ENCODE data around the gene TBC1D22A. TPM values are rescaled to one million over a fixed set of nuclear protein-coding genes. Genes with fewer than 3 reads are reported as not detected.

Gene TBC1D22A
- total and polyA plus RNA-seq, 2 experiments from 2014 or later, result 9.6 to 13.3 TPM

GRCh38 chr22:47128622-47129215 lies 366.3 kb downstream of the TBC1D22A start (continued):
- TF ChIP-seq REST (IDR thresholded peaks at IDR 0.05; ENCODE audit: unreplicated experiment) (no peak), ZNF114 (CRISPR knock-in tag; IDR thresholded peaks at IDR 0.05) (no peak), ZNF331 (CRISPR knock-in tag; IDR thresholded peaks at IDR 0.05; ENCODE audit: low read depth) (no peak), EZH2 (IDR thresholded peaks at IDR 0.05; ENCODE audit: low read depth, unreplicated experiment) (no peak)

GRCh38 chr22:47129902-47130635 lies 367.6 kb downstream of the TBC1D22A start:
- H3K79me2 ChIP-seq (replicated peaks; ENCODE audit: insufficient read depth), result no peaks in the 10 kb centered on the region
- H3K36me3 ChIP-seq (ENCODE audit: insufficient read depth), result no peaks in the 10 kb centered on the region
- H3F3A ChIP-seq (replicated peaks; ENCODE audit: low read depth), result no peaks in the 10 kb centered on the region
- no peak overlapping the region for H3K4me3 ChIP-seq
- no peak overlapping the region for H3K4me2 ChIP-seq
- H3K4me1 ChIP-seq (ENCODE audit: insufficient read depth), result no peaks in the 10 kb centered on the region
- no peak overlapping the region for H3K4me3 Mint-ChIP-seq
- no peak for TF ChIP-seq CTCF (conservative IDR thresholded peaks at IDR 0.05; ENCODE audit: low read depth in 2 of 2)
- no peak for TF ChIP-seq EZH2phosphoT487 (IDR thresholded peaks at IDR 0.05; ENCODE audit: unreplicated experiment)
- TF ChIP-seq ZNF331 (CRISPR knock-in tag; IDR thresholded peaks at IDR 0.05; ENCODE audit: low read depth), result no peak
- no peak for TF ChIP-seq CREB1 (CRISPR knock-in tag; IDR thresholded peaks at IDR 0.05; ENCODE audit: low read depth)
- TF ChIP-seq ETS1 (IDR thresholded peaks at IDR 0.05), result no peak
- no peak for TF ChIP-seq JUNB (IDR thresholded peaks at IDR 0.05; ENCODE audit: unreplicated experiment)
- peaks cover 4% of the 10 kb centered on the region; the same call in 1 of the 3 replicates for H3K4me1 Mint-ChIP-seq
- peaks cover 5% of the 10 kb centered on the region for H3K27me3 Mint-ChIP-seq (ENCODE audit: insufficient read depth, low read depth, poor library complexity)
- ATAC-seq (no peak), DNase-seq (ENCODE audit: low spot score) (no peak)
- H3K27me3 ChIP-seq (ENCODE audit: insufficient read depth), result no peaks in the 10 kb centered on the region
- H3K9me3 Mint-ChIP-seq, result no peaks in the 10 kb centered on the region; the same call in 2 of the 3 replicates
- H2AFZ ChIP-seq, result no peak overlapping the region
- no peaks in the 10 kb centered on the region for H3K9me2 ChIP-seq (ENCODE audit: insufficient read depth)
- H3K27ac ChIP-seq (ENCODE audit: low read depth), result no peak overlapping the region
- H4K20me1 ChIP-seq (replicated peaks; ENCODE audit: insufficient read depth), result no peaks in the 10 kb centered on the region
- no peak overlapping the region for H3K27ac Mint-ChIP-seq
- no peaks in the 10 kb centered on the region for H3K36me3 Mint-ChIP-seq (ENCODE audit: low read depth)
